GM18868 (cell line): ENCODE measurements around the gene WBP2NL.

Source experiments
- ATAC-seq: cut with Tn5 transposase; IDR thresholded peaks from one replicate; pipeline ENCODE4 v1.9.1; 2021; ENCODE audit warnings: mild to moderate bottlenecking, moderate library complexity; ENCODE audit not compliant: unreplicated experiment

Gene WBP2NL

DNA sequence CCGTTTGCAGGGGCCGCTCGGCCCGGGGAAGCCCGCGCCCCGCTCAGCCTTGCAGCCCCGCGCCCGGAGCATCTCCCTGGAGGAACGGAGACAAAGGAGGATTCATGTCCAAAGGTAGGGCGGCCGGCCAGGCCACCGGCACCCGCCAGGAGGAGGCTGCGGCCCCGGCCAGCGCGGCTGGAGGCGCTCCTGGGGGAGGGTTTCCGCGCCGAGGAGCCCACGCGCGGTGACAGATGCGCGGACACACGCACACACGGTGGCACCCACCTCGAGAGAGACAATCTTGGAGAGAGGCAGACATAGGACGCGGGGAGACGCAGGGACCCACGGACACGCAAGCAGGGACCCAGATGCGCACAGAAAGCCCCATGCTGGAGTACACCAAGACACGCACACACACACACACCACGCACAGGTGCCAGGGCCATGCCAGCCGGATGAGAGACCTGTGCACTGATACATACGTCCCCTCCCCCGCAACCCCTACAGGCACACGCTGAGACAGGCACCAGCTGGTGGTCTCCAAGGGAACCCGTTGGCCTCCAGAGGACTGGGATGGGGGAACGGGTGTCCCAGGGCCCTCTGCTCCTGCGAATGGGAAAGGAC, 21.5 kb upstream of the WBP2NL start:
- ATAC-seq, result no peak

DNA sequence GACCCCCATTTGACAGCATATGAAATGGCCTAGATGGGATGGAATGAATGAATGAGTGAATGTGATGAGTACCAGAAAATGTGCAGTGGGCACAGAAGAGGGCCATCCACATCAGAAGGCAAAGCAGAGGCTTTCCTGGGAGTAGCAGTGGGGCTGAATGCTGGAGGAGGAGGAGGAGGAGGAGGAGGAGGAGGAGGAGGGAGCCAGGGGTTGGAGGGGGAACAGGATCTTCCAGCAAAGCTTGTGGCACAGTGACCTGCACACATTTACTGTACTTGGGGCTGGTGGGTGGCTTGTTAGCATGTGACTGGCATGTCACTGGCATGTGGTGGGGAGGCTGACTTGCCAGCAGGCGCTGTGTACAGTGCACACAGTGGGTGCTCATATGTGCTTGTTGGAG, 19.9 kb upstream of the WBP2NL start:
- no peak for ATAC-seq

DNA sequence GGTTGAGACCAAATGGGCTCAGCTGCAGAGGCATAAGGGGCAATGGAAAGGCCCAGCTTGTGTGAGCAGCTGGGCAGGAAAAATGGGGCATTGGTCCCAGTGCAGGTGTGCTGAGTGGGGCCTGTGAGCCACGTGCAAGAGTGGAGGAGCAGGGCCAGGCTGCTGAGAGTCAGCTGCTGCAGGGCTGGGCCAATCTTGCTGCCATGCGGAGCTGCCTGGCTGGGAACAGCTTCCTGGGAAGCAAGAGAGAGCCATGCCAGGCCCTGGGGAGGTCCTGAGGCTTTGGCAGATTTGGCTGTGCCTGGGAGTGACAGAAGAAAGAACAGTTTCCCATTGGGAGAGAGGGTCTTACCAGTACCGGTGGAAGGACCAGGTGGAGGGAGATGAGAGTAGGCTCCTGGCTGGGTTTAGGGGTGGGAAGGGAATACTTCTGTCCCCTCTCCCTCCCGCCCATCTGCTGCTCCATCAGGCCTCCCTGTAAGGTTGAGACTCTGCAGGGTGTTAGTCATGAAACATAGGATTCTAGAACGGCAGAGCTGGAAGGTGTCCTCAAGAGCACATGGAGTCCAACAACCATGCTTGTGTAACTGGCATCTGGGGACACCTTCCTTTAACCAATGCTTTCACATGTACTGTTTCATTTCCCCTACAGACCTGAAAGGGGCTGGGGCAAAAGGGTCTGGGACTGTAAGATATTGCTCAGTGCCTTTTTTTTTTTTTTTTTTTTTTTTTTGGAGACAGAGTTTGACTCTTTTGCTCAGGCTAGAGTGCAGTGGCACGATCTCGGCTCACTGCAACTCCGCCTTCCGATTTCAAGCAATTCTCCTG, 19.0 kb upstream of the WBP2NL start:
- ATAC-seq, result no peak

DNA sequence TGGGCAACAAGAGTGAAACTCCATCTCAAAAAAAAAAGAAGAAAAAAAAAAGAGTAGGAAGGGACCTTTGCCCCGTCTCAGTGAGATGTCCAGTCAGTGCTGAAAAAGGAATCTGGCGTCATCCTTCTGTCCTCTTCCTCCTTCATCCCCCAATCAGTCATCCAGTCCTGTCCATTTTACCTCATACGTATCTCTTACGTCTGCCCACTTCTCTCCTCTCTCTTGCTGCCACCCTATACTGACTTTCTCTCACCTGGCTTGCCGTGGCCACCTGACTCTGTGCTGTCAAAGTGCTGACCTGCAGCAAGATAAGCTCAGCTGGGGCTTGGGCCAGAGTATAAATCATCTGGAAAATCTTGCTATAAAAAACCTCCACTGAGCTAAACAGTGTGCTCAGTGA, 15.7 kb upstream of the WBP2NL start:
- ATAC-seq, result no peak

DNA sequence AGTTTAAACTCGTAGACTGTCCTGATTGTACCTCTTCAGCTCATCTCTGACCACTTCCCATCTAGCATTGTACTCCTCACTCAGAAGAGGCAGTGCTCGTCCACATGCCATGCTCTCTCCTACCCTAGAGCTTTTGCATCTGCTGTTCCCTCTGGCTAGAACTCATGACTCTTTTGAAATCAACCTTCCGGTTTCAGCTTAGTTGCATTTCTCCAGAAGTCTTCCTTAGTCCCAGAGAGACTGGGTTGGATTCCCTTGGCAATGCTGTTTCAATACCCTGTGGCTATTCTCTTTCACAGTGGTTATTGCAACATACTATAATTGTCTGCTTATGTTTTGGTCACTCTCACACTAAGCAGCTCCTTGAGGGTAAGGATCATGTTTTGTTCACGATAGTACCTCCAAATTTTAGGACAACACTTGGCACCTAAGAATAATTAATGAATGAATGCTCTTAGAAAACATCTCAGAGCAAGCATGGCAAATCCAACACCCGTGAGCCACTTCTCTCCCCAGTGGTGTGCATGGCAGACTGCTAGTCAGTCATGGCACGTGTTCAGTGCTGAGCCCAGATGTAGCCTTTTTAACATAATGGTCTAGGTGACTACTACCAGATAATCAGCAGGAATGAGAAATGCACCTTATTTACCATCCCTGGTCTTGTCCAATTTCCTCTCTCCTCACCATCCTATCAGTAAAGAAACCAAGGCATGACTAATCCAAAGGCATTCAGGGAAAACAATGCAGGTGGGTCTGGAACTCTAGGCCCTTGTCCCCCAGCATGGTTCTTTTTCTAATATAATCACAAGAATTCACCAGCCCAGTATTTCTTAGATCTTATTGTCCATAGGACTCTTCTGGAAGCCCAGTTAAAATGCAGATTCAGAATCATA, 14.8 kb upstream of the WBP2NL start:
- ATAC-seq, result no peak

DNA sequence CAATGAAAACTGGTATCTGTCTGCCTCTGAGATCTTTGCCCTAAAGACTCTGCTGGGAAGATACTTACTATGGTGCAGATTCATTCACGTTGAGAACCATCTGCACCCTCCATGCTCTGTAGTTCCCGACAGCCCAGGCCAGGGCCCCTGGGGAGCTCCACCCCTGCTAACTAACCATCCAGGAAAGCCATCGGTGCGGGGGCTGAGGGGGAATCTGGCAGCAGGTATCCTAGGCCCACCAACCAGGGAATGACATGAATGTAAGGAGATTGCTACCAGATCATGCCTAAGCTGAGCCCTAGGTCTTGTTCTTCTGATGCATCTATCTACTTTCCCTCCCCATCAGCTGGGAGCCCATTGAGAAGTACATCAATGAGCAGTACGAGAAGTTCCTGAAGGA, 11.3 kb upstream of the WBP2NL start:
- ATAC-seq, result no peak

DNA sequence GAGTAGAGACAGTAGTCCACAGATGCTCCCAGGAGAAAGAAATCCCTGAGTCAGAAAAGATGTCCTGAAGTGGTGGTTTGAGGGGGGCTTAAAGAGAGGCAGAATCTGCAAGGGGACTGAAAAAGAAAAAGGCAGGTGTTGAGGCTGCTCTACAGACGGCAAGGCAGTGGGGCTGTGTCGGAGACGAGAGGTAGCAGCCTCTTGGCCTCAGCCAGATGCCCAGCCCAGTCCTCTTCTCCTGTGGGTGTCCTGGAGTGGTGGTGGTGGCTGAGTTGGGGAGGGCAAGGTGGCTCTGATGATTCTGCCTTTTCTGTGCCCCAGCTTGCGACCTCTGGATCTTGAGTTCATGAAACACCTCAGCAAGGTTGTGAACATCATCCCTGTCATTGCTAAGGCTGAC, 9.3 kb upstream of the WBP2NL start:
- ATAC-seq, result no peak

DNA sequence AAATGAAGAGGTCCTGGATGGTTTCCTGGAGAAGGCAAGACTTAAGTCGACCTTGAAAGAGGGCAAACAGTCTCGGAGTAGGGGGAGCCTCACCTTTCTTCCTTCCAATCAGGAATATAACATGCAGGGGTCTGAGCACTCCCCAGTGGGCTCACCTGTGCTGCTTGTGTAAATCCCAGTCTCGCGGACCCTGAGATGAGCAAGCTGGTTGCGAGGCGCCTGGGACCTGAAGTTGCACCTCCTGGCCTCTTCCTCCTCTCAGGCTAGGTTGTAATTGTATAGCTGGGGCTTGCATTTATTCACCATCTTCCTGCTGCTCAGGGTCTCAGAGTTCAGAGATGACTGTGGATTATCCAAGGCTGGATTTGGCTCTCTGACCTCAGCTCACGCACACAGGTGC, 7.5 kb upstream of the WBP2NL start:
- no peak for ATAC-seq

DNA sequence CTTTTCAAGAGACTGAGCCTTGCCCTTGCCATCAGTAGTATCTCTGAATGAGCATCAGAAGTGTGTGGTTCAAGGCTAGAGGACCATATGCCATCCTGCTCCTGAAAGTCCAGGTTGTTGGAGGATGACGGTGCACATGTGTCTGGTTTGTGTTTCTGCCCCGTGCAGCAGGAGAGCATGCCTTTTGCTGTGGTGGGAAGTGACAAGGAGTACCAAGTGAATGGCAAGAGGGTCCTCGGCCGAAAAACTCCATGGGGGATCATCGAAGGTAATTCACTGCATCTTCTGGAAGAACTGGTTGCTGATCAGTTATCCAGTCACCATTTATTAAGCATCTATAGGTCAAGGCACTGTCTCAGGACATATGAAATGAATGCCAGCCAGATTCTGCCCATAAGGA, 6.1 kb upstream of the WBP2NL start:
- ATAC-seq, result no peak

DNA sequence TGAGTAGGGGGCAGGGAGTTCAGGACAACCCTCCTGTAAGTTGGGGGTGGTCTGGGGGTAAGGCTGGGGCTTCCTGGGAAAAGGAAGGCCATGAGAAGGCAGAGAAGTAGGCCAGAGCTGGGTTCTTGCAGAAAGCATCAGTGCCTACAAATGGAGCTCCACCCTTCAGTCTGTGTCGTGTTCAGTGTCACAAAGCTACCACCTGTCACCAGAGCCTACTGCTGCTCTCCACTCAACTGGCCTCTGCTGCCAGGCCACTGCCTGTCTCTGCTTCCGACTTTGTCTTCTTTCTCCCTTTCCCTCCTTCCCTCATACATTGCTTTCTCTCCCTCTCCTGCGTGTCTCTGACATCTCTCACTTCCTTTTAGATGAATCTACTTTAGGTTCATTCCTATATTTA, 3.4 kb upstream of the WBP2NL start:
- no peak for ATAC-seq

DNA sequence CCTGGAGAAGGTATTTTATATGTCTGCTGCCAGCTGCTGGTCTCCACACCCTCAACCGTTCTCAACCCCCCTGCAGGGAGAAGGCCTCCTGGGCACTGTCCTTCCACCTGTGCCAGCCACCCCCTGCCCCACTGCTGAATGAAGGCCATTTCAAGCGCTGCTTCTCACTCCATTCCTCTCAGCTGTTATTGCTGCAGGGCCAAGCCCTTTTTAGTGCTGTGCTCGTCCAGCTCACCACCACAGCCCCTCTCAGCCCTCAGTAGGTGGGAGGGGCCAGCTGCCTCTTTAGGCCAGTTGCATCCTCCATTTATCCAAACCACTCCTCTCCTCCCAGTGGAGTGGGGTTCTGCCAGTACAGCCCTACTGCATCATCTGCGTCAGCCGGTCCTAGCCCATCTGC, 1.8 kb upstream of the WBP2NL start:
- ATAC-seq, result no peak

DNA sequence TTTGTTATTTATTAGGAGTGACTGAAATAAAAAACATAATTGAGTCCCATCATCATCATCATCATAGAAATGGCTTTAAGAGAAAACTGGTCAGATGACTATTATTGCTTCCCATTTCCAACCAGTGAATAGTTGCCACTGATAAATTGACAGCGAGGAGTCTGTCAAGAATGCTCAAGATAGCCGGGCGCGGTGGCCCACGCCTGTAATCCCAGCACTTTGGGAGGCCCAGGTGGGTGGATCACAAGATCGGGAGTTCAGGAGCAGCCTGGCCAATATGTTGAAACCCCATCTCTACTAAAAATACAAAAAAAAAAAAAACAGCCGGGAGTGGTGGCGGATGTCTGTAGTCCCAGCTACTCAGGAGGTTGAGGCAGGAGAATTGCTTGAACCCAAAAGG, 1.9 kb downstream of the WBP2NL start:
- ATAC-seq, result no peak

DNA sequence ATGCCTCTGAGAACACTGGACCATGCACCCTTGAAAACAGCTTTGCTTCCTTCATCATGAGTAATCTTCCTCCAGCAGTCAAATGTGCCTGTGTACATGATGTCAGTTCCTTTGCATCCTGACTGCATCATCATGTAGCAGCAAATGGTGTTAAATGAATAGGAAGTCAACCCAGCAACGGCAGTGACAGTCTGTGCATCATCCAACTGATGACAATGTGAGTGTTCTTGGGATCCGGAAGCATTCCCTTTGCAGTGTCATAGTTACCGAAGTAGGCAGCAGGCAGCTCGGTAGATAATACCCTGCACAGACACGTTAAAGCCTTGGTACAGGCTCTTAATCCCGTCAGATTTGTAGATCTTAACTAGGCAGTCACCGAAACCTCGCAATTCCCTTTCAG, 2.5 kb downstream of the WBP2NL start:
- no peak for ATAC-seq

DNA sequence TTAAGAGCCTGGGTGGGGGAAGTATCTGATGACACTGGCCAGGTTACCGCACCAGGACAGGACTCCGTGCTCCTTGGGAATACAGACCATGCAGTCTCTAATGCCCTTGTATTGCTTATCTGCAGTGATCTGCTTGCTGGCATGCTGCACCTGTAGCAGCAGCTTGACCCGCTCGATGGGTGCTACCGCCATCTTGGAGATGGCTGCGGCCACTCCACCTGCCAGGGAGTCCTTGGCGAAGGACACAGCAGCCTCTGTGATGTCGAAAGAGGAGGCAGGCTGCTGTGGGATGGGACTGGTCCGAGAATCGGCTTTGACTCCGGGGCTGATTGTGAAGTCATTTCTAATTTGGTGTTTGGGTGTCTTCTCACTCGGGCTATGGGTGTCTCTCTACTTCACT, 3.1 kb downstream of the WBP2NL start:
- ATAC-seq, result no peak

DNA sequence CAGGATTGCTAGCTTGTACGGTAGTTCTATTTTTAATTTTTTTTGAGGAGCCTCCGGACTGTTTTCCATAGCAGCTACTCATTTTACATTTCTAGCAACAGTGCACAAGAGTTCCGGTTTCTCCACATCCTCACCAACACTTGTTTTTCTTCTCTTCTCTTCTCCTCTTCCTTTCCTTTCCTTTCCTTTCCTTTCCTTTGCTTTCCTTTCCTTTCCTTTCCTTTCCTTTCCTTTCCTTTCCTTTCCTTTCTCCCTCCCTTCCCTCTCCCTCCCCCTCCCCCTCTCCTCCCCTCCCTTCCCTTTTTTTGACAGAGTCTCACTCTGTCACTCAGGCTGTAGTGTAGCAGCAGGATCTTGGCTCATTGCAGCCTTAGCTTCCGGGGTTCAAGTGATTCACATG, 9.3 kb downstream of the WBP2NL start:
- no peak for ATAC-seq

DNA sequence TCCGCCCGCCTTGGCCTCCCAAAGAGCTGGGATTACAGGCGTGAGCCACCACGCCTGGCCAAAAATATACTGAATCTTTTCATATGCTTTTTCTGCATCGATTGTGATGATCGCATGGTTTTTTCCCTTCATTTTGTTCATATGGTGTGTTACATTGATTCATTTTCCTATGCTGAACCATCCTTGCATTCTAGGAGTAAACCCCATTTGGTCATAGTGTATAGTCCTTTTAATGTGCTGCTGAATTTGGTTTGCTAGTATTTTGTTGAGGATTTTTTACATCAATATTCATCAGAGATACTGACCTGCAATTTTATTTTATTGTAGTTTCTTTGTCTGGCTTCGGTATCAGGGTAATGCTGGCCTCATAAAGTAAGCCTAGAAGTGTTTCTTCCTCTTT, 12.2 kb downstream of the WBP2NL start:
- ATAC-seq, result no peak

DNA sequence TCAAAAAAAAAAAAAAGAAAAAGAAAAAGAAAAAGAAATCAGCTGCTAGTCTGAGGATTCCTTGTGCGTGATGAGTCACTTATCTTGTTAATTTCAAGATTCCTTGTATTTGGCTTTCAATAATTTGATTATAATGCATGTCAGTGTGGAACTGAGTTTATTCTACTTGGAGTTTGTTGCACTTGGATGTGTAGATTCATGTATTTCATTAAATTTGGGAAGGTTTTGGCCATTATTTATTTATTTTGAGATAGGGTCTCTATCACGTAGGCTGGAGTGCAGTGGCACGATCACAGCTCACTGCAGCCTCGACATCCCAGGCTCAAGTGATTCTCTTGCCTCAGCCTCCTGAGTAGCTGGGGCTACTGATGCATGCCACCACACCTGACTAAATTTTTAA, 14.8 kb downstream of the WBP2NL start:
- ATAC-seq, result no peak

DNA sequence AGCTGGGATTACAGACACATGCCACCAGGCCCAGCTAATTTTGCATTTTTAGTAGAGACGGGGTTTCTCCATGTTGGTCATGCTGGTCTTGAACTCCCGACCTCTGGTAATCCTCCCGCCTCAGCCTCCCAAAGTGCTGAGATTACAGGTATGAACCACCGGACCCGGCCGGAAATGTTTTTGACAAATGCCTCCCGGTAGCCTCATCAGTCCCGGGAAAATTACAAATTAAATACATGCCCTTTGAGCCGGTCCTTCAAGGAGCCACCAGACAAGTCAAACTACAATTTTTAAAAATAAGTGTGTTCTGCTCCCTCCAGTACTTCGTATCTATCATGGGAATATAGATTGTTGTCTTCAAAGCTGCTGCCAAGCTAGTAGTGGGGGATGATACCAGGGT, 17.5 kb downstream of the WBP2NL start:
- ATAC-seq, result no peak

DNA sequence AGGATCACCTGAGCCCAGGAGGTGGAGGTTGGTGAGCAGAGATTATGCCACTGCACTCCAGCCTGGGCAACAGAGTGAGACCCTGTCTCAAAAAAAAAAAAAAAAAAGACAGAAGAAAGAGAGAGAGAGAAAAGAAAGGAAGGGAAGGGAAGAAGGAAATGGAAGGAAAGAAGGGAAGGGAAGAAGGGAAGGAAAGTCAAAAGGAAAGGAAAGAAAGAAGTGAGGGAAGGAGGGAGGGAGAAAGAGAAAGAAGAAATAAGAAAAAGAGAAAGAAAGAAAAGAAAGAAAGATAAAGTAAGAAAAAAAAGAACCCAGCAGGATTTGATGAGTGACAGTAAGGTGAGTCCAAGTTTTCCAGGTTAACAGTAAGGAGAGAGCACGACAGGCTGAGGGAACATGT, 19.6 kb downstream of the WBP2NL start:
- ATAC-seq, result no peak

DNA sequence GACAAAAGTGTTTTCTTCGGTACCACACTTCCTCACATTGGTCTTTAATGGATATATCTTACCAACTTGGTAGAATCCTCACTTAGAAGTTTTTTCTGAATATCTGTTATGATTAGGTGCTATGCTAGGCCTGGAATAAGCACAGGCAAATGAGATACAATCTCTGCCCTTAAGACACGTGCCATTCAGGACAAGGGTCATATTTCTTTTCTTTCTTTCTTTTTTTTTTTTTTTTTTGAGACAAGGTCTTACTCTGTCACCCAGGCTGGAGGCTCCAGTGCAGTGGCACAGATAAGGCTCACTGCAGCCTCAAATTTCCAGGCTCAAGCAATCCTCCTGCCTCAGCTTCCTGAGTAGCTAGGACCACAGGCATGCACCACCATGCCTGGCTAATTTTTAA, 23.0 kb downstream of the WBP2NL start:
- ATAC-seq, result no peak

DNA sequence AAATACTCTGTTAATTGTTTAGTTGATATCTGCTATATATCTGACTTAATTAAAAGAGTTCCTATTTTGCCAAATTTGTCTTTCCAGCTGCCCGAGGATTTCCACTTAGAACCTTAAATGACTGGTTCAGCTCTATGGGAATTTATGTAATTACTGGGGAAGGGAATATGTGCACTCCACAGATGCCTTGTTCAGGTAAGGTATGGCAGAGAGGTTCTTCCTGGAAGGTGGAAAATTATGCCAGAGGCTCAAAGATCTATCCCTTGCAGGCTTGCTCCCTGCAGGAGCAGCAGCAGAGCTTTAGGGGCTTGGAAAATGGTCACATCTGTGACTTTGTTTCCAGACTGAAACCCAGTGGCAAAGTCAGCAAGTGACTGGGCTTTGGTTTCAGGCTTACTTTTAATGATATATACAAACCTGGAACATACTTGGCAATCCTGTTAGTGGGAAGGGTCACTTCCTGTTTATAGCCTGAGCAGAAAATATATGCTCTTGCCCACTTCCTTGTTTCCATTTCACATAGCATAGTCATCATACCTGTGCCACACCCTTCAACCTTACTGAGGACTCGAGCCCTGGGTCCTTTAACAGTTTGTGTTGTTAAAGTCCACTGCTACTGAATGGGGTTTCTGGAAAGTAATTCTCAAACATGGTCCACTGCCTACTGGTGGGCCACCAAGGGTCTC, 23.7 kb downstream of the WBP2NL start:
- ATAC-seq, result no peak
